ENCODE measurements around the gene EPB41L1.

EPB41L1 gene

DNA sequence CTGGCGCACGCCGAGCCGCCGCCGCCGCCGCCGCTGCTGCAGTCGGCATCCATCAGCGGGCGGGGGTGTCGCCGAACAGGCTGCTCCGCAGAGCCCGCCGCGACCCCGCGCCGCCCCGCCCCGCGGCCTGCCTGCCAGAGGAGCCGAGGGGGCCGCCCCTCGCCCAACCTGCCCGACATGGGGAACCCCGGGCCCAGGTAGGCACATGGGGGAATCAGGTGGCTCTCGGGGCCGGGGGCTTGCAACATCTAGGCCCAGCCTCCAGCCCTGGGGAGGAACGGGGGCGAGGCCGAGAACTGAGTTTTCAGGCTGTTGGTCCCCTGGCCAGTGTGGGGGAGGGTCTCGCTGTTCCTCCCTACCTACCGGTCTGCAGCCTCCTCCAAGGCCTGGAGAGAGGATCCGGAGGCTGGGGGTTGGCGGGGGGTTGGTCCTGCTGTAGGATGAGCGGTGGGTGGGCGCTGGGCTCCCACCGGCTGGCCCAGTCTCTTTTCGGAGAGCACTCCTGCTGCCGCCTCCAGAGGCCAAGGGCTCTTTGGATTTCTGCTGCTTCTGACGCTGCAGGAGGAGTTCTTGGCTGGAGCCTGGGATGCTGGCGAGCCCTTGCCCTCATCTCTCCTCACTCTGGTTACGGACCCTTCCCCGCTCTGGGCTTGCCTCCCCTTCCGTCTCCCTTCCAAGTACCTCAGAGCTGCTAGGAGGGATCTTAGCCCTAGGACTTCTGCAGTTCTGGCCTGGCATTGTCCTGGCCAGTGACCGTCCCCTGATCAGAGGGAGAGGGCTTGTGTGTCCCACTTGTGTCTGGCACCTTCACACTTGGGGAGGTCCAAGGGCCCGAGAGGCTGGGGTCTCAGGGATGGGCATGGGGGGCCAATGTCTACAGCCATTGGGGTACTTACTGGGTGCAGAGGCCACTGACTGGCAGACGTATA, at the start of gene EPB41L1:
Gene EPB41L1, plus strand, starts transcription at position 41 of the 929 bp plus-strand sequence. CDS start 19,038 bp downstream, outside the sequence.
- no peak for DNase-seq

DNA sequence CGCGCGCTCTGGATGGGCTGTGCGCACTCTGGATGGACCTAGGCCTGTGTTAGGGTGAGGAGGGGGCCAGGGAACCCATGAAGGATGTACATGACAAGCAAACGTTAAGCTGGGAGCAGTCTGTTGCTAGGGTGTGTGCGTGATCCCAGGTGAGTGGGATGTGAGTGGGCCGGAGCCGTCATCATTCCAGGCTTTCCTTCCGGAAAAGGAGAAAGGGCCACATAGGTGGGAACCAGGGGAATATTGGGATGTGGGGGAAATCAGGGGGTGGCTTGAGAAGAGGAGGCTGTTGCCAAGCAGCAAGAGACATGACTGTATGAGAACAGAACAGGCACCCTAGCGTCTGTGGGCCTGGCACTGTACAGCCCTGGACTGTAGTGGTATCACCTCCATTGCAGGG, 49.7 kb upstream of the EPB41L1 start:
- no peak for DNase-seq

DNA sequence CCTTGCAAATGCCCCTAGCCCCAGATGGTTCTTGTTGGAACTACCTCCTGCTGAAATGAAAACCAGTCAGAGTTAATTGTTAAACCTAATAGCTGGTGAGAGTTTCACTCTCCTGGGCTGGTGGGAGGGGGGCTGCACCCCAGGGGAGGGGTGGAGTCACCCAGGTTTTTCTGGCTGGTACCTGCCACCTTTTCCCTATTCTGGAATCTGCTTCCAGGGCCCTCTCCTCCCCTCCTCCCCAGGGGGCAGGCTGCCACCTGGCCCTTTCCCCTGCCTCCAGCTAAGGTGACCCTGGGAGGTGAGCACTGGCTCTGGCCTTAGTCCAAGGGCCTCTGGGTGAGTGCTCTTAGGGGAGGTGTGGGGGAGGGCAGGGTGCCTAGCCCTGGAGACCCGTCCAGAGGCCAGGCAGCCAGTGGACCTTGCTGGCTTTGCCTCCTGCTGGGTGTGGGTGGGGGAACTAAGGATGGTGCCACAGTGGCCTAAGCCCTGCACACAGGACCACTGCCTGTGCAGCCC, 48.8 kb upstream of the EPB41L1 start:
- DNase-seq = no peak

DNA sequence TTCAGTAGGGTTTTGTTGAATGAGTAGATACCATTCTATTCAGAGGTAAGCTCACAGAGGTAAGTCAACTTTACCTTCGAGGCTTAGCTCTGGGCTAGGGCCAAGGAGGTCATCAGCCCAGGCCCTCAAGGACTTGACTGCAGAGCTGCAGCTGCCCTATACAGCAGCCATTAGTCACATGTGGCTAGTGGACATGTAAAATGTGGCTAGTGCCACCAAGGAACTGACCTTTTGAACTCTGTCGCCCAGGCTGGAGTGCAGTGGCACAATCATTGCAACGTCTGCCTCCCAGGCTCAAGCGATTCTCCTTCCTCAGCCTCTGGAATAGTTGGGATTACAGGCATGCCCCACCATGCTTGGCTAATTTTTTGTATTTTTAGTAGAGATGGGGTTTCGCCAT, 47.9 kb upstream of the EPB41L1 start:
- no peak for DNase-seq

DNA sequence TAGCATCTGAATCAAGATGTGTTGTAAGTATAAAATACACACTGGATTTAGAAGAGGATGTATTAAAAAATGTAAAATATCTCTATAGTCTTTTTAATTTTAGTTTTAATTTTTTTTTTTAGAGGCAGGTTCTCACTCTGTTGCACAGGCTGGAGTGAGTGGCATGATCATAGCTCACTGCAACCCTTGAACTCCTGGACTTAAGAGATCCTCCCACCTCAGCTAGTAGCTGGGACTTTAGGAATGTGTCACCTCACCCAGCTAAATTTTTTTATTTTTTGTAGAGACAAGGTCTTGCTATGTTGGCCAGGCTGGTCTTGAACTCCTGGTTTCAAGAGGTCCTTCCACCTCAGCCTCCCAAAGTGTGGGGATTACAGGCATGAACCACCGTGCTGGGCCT, 46.7 kb upstream of the EPB41L1 start:
- no peak for DNase-seq

DNA sequence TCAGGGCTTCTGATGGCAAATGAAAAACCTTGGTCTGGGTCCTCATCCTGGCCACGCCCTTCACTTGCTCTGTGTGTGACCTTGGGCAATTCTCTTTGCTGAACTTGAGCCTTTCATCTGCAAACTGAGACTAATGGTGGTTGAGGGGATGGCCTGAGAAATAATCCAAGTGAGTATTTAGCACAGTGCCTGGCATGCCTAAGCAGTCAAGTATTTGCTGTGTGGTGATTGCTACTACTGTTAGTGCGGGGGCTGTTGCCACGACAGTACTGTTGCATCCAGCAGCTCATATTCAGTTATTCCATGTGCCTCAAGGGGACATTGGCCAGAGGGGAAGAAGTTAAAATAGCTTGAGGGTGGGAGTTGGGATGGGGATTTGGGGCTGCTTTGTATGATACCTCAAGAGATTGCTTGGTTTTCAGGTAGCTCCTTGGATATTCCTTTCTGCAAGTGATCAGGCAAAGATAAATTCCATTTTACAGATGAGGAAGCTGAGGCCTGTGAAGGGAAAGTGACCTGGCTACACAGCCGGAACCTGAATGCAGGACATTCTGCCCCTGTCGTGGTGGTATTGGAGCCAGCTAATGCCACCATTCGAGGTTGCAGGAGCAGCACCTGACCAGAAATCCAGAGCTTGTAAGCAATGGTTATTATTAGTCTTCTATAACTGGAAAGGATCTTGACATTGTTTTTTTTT, 45.1 kb upstream of the EPB41L1 start:
- no peak for DNase-seq

DNA sequence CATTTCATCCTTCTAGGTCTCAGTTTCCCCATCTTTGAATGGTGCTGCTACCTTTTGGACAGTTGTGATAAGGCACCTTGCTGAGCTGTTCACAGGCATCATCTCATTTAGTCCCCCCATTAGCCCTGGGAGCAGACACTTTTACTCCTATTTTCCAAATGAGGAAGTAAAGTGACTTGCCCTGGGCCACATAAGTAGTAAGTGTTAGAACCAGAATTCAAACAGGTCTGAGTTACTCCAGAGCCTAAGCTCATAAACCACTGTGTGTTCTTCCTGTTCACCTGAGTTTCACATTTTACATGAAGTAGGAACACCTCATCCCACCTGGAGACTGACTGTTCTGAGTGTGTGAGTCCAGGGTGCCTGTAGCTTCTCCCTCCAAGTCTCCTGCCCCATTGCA, 43.5 kb upstream of the EPB41L1 start:
- DNase-seq = no peak

DNA sequence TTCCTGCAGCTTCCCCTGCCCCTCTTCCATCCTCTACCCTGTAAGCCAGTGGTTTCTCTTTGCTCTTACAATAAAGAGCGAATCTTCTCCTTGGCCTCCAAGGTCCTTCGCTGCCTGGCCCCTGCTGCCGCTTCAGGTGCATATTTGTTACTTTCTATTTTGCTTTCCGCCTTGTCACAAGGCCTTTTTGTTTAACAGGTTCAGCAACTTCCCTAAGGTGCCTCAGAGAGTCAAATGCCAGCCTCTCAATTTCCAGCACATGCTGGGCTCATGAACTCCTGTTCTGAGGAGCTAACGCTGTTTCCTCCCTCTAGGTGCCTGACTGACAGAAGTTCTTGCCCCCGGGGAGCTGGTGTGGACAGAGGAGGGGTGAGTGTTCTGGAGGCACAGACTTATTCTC, 42.4 kb upstream of the EPB41L1 start:
- DNase-seq = no peak

DNA sequence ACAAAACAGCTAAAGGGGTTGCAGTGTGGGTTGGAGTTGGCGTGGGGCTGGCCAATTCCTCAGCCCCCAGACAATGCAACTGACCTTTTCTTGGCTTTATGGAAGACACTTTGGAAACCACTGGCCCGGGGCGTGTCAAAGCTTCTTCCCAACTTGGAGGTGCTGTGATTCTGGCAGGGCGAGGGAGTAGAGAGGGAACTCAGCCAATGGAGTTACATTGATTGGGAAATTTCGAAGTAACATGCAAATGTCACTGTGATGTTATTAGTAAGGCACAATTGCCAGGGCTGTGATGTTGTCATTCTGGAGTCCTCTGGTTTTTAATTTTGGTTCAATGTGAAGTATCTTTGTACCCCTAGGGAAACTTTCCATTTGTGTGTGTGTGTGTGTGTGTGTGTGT, 41.5 kb upstream of the EPB41L1 start:
- no peak for DNase-seq

DNA sequence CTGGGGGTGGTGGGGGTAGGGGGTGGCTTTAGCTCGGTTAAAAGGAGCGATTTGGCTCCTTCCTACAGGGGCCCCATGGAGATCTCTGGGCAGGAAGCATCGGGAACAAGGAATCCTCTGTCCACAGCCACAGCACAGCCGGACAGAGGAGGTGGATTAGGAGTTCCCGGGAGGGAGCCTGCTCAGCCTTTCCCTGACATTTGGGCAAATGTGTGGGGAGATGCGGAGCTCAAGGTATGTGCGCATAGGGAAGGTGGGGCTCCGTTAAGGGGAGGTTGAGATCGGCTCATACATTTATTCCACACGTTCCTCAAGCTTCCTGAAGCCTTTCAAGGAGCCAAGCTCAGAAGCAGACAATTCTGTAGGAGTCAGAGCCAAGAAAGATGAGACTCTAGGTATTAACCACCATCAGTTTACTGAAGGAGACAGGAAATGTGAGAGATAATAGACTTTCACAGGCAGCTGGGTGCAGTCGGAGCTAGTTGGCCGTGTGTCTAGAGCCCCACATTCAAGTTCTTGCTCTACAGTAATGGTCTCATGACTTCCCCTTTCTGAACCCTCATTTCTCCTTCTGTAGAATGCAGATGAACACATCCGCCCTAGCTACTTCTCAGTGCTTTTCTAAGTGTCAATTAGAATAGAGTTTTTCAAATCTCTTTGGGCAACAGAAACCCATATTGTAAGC, 40.8 kb upstream of the EPB41L1 start:
- no peak for DNase-seq

DNA sequence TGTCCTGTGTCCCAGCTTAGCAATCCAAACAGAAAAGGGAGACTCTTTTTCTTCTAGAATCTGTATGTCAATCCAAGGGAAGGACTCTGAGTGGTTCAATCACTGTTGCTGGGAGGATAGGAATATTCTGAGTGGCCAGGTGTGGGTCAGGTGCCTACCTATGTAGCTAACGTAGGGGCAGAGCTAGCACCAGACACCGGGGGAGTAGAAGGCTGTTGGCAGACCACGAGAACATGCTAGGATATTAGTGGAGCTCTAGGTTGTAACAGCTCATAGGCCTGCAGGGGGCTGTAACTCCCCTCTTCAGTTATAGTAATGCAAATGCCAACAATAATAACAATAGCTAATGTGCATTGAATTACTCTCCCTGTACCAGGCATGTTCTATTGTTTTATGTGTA, 39.8 kb upstream of the EPB41L1 start:
- no peak for DNase-seq

DNA sequence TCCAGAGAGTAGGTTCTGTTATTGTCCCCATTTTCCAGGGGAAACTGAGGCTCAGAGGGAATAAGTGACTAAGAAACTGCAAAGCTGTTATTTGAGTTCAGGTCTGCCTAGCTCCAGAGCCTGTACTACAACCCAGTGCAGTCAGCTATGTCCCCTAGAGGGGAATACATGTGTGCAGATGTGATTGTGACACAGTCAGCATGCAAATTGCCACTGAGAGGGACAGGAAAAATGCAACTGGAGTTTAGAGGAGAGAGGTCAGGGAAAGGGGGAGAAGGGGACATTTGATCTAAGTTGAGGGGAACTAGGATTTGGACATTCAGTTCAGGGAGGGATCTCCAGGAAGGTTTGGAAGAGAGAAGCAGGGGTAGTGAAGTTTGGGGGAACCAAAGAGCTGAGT, 38.6 kb upstream of the EPB41L1 start:
- DNase-seq = no peak

DNA sequence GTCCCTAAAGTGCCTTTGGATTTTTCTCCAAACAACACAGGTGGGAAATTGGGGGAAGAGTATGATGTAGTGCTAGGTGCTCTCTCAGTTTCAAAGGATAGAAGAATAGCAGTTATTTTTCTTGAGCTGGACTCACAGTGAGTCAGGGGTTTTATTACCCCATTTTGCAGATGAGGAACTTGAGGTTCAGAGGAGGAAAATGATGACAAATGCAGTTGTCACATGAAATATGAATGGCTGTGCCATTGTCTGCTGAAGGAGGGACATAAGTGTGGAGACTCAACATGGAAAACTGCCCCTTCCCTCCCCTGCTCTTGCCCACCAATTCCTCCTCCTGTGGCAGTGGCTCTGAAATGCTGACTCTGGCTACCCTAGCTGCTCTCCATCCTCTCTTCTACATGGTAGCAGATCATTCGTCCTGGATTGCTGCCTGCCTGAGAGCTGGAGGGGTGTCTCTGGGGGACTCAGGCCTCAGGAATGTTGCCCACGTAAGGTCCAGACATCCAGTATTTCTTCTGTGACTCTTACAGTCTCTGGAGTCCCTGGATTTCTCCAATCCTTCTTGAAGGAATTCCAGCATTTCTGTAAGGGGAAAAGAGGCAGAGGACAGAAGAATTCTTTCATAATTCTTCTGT, 37.6 kb upstream of the EPB41L1 start:
- no peak for DNase-seq

DNA sequence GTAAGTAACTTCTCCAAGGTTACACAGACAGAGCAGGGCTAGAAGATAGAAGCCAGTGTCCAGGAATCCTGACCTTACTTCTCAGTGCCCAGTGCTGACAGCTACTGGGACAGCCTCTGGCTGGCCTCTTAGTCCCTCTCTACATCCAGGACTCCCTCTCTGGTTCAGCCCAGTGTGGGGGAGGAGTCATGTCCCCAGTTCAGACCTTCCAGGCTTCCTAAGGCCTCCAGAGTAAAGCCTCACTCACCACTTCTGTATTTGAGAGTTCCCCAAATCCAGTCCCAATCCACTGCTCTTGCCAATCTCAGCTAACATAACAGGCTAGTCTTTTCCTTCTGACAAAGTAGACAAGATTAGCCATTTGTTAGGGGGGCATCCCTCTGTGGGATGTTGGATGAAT, 36.9 kb upstream of the EPB41L1 start:
- no peak for DNase-seq

DNA sequence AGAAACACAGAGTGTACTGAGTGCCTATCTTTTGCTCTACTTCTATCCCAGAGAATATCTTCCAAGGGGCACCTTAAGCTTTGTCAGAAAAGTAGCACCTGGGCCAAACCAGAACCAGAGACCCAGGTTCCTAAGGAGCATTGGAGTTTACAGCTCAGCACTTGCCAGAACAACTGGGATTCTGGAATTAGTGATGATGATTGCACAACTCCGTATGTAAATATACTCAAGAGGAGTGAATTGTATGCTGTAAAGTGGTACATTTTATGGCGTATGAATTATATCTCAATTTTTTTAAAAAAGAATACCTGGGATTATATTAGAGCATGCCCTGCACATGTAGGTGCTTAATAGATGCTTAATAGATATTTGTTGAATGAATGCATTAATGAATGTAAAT, 36.2 kb upstream of the EPB41L1 start:
- no peak for DNase-seq

DNA sequence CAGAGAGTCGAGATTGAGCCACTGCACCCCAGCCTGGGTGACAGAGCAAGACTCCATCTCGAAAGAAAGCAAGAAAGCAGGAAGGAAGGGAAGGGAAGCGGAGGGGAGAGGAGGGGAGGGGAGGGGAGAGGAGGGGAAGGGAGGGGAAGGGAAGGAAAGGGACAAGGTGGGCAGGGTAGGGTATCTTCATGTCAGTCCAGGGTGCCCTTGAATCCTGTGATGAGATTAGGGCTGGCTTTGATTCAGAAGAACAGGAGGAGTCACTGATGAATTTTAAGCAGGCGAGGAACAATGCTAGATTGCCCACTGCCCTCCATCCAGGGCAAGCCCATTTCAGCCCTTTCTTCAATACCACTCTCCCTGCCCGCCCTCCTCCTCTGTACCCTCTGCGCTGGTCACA, 35.0 kb upstream of the EPB41L1 start:
- DNase-seq = no peak

DNA sequence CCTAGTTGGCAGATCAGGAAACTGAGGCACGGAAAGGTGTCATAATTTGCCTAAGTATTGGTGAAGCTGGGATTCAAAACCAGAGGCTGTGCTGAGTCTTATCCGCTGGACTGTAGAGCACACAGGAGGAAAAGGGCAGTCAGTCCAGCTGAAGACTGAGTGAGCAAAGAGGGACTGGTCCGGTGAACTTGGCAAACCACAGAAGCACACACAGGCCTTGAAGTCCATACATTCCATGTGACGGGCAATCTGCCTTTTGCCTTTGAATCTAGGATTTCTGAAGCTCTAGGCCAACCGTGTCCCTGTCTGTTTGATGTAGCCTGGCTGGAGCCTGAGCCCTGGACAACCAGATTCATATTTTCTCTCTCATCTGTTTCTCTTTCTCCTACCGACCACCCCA, 34.3 kb upstream of the EPB41L1 start:
- DNase-seq = no peak

DNA sequence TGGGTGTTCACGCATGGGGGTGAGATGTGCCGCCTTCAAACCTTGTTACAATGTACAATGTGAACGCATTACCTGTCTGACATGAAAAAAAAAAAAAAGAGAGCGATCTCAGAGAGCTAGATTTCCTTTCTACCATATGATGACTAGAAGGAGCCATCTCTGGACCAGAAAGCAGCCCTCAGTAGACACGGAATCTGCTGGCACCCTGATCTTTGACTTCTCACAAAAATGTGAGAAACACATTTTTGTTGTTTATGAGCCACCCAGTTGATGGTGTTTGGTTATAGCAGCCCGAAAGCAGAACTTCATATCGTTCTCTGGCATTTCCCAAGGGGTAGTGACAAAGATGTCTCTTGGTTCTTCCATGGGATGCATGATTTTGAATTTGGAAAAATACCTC, 33.5 kb upstream of the EPB41L1 start:
- no peak for DNase-seq

DNA sequence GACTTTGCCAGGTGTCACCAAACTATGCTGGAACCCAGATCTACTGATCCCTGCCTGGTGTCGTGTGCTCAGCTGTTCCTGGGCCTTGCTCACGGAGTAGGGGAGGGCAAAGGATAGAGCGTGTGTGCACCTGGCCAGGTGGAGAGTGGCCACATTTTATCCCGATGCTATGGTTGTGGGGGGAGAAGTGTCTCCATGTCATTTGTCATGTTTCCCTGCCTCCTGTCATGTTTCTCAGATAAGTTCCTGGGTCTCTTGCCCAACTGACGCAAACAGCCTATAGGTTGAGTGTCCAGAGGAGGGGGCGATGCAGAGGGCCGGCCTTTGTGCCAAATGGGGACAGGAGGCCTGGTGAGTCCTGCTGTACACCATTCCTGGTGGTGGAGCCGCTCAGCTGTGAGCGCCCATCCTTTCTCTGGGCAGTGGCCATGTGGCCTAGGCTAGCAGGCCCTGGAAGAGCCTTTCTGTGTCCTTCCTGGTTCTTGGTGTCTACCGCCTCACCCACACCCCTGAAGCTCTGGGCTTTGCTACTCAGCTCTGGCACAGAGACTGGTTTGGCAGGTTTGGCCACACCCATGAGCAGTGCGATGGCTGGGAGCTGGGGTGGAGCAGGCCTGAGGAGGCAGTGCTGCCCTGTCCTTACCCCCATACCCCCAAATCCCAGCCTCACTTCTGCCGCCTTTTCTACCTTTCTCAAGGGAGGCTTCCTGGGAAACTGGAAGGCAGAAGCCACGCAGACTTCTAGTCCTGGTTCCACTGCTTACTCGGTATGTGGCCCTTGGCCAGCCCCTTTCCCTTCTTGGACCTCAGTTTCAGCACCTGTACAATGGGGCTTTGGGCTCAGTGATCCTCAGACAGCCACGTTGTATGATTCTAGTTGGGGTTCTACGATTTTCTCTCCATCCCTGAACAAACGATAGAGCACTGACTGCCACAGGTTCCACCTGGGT, 32.3 kb upstream of the EPB41L1 start:
- peak; percentile 71 for DNase-seq

DNA sequence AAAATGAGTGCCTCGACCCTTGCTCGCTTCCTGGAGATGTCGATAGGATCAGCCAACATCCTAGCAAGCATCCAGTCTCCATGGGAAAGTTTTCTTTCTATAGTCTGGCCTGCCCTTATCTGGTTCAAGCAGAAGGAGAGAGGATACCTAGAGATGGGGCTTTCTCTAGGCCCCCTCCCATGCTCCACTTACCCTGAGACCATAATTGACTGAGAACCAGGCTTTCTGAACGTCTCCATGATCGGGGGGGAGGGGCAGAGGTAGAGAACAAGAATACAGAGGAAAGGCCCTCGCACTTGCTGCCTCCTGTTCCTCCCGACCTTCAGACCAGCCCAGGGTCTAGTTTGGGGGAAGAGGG, 31.6 kb upstream of the EPB41L1 start:
- DNase-seq = no peak

DNA sequence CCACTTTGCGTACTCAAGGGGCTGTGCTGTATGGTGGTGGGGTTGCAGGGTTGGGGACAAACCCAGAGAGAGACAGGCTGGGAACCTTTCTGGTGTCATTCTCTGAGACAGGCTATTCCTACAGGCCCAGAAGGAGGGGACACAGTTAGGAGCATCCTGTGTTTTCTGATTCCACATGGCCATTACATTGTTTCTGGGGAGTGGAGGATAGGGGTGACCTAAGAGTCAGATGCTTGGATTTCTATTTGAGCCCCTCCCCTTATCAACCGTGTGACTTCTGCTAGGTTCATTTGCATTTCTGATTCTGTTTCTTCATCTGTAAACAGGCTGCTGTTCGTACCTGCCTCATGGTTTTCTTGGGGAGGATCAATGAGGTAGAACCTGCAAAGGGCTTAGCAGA, 29.4 kb upstream of the EPB41L1 start:
- no peak for DNase-seq

All from DMS153 (cell line).